ENCODE results near the gene LPIN1.

Gene LPIN1

DNA sequence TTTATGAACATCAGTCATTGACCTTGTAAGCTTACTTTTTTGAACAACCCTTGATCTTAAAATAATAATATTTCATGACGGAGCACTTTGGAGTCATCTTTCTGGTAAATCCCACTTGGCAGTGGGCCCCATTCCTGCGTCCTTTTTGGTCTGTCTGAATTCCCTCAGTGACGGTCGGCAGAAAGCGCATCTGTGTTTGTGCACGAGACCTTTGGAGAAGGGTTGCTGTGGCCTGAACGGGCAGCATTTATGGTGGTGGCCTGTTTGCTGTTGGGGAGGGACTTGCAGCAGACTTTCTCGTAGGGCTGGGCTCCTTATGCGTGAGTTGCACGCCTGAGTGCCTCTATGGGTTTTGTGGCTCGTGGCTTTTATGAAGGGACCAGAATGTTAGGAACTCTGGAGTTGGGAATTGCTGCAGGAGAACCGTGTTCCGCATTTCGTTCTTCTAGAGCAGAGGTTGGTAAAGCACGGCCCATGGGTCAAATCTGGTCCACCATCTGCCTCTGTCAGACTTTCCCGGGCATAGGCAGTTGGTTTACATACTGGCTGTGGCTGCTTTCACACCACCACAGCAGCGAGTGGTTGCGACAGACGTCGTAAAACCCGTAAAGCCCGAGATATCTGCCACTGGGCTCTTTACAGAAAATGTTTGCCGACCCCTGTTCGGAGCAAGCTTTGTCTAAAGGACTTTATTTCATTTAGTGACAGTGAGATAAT, 30.8 kb downstream of the LPIN1 start:
- no peak for DNase-seq (ENCODE audit: low read depth)
- H3K4me3 ChIP-seq (ENCODE audit: low read length) = no peak overlapping the region
- TF ChIP-seq, protein P1, sequence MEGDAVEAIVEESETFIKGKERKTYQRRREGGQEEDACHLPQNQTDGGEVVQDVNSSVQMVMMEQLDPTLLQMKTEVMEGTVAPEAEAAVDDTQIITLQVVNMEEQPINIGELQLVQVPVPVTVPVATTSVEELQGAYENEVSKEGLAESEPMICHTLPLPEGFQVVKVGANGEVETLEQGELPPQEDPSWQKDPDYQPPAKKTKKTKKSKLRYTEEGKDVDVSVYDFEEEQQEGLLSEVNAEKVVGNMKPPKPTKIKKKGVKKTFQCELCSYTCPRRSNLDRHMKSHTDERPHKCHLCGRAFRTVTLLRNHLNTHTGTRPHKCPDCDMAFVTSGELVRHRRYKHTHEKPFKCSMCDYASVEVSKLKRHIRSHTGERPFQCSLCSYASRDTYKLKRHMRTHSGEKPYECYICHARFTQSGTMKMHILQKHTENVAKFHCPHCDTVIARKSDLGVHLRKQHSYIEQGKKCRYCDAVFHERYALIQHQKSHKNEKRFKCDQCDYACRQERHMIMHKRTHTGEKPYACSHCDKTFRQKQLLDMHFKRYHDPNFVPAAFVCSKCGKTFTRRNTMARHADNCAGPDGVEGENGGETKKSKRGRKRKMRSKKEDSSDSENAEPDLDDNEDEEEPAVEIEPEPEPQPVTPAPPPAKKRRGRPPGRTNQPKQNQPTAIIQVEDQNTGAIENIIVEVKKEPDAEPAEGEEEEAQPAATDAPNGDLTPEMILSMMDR (conservative IDR thresholded peaks at IDR 0.05; ENCODE audit: low read depth, low read length) = no peak

DNA sequence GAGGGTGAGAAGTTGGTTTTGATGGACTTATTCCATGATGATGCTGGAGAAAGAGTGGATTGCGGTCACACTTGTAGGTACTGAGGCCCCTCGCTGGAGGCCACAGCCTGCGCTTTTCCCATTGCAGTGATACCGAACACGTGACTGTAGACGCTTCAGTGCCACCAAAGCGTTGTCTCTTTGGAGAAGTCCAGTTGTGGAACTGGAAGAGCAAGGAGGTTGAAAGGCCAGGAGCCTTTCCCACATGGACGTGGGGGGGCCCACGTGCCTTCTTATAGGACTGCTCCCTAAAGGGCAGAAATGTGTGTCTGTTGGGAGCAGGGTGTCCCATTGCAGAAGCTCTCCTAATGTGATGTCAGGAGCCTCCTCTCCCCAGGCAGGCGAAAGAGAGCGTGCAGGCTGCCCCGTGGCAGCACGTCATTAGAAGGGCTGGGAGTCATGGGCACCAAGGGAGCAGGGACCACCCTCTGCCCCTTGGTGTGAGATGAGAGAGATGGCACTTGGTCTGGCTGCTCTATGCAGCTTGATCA, 31.5 kb downstream of the LPIN1 start:
- DNase-seq (ENCODE audit: low read depth) = no peak
- H3K4me3 ChIP-seq (ENCODE audit: low read length) = no peak overlapping the region
- TF ChIP-seq, protein P1 (conservative IDR thresholded peaks at IDR 0.05; ENCODE audit: low read depth, low read length) = no peak

DNA sequence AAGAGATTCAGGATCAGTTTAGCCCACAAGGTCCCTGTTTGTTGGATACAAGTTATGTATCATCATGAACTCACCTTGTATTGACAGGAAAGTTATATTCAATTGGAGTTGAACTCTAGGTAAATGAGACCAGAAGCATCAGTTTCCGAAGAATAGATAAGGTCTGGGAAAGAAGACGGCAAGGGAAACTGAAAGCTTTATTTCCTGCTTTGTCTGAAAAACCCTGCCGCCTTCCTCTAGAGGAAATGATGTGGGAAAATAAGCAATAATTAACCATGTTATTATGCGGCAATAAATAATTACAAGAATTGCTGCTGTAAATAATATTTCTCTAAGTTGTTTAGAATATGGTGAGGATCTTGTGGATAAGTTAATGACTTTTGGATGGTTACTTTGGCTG, 32.0 kb downstream of the LPIN1 start:
- no peak overlapping the region for H3K4me3 ChIP-seq (ENCODE audit: low read length)
- TF ChIP-seq, protein P1 (conservative IDR thresholded peaks at IDR 0.05; ENCODE audit: low read depth, low read length) = no peak
- DNase-seq (ENCODE audit: low read depth) = no peak

DNA sequence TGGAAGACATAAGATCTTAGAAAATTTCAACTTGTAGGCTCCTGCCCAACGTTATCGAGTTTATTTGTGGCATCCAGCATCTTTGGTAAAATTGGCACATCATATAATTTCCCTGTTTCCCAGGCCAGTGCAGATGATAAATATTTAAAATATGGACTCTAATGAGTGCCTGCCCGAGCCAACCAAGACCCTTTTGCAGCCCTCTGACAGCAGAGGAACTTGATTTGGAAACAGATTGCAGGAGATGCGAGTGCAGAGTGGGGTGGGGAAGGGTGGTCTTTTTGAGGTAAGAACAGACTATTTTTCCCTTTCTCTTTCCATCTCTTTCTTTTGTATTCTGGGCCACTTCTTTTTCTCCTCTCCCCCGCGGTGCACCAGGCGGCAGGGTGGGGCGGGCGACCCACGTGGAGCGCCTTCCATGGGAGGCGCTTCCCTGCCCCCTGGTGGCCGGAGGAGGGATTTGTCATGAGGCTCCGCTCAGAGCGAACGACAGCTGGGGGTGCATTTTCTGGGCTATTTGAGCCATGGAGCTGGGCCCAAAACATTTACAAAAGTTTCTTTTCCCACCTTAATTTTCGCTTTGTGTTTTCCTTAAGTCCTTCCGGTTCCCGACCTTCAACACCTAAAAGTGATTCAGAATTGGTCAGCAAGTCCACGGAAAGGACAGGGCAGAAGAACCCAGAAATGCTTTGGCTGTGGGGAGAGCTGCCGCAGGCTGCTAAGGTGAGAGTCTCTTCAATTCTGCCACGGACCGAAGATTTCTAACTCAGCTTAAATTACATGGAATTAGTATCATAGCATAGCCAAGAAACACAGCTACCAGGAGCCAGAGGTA, 32.7 kb downstream of the LPIN1 start:
- no peak for DNase-seq (ENCODE audit: low read depth)
- no peak overlapping the region for H3K4me3 ChIP-seq (ENCODE audit: low read length)
- TF ChIP-seq, protein P1 (conservative IDR thresholded peaks at IDR 0.05; ENCODE audit: low read depth, low read length) = peak; percentile 90

DNA sequence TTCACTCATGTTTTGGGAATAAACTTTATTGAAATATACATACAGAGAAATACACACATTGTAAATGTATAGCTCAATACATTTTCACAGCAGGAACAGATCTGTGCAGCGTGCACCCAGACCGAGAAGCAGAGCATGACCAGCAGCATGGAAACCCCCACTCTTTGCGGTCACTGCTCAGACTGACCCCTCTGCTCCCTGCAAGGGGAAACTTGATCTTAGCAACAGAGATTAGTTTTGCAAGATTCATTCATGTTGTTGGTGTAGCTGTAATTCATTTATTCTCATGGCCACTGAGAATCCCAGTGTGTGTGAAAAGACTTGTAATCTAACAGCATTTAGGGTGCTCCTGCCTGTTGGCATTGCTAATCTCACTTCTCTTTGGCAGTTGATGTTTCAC, 35.2 kb downstream of the LPIN1 start:
- DNase-seq (ENCODE audit: low read depth) = no peak
- TF ChIP-seq, protein P1 (conservative IDR thresholded peaks at IDR 0.05; ENCODE audit: low read depth, low read length) = no peak
- H3K4me3 ChIP-seq (ENCODE audit: low read length) = no peak overlapping the region

DNA sequence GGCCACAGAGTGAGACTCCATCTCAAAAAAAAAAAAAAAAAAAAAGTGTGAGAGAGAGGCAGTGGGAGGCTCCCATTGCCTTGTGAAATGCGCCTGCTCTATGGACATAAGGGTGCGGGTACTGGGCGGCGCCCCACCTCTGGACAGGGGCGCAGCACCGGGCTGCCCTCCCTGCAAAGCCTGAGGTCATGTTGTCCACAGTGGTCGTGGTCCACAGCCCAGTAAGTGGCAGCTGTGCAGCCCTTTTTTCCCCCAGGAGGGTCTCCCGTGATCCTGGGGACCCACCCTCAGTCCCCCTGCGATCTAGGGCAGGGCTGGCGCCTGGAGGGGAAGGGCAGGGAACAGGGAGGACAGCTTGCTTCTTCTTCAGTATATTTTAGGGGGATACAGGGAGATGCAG, 37.8 kb downstream of the LPIN1 start:
- DNase-seq (ENCODE audit: low read depth) = no peak
- no peak overlapping the region for H3K4me3 ChIP-seq (ENCODE audit: low read length)
- TF ChIP-seq, protein P1 (conservative IDR thresholded peaks at IDR 0.05; ENCODE audit: low read depth, low read length) = no peak
